ENCODE measurements around the gene LRRC4C.

LRRC4C gene

DNA sequence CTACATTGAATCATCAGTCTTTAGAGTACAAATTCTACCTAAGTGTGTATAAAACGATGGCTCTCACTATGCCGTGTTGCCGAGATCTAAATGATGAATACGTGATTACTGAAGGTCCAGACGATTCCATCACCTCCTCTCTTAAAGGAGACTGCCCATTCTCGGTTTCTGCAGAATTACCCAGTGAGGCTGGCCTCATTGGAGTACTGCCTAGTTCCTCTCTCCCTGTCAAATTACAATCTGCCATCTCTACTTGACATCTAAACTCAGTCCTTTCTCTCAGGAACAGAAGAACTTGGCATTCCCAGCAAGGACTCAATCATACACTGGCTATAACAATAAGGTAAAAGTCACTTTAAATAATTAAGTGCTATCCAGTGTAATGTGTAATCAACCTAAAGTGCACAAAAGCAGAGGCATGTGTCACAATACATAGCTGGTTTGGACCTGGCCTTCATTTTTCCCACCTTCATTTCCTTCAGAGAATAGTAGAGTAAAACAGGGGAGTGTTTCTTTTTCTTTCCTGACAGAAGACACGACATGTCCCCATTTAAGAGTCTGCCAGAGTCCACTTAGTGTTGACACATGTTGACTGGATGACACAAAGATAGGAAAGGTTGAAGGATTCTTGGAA lies 634.1 kb downstream of the LRRC4C start:
- Histone ChIP-seq H3K4me3 (no peak overlapping the region), H3K27ac (no peak overlapping the region)

GRCh38 chr11:40819230-40819629 lies 640.2 kb downstream of the LRRC4C start:
- H3K27ac ChIP-seq: no peak overlapping the region
- no peak overlapping the region for H3K4me3 ChIP-seq

DNA sequence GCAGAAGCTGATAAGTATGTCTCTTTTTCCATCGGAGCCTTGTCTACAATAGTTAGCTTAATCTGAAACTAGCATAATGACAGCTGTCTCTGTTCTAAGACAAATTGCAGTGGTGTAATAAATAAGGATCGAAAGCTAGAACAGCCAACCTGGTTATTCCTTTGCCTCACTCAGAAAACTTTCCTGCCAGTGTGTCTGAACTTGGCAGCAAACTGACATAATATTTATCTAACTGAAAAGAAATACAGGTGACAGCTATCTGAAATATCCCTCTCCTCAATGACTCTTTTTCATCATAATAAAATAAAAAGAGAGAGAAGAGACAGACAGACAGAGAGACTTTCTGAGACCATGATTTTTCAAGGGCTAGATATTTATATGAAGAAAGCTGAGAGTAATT lies 642.5 kb downstream of the LRRC4C start:
- H3K4me3 ChIP-seq: no peak overlapping the region
- H3K27ac ChIP-seq: no peak overlapping the region

DNA sequence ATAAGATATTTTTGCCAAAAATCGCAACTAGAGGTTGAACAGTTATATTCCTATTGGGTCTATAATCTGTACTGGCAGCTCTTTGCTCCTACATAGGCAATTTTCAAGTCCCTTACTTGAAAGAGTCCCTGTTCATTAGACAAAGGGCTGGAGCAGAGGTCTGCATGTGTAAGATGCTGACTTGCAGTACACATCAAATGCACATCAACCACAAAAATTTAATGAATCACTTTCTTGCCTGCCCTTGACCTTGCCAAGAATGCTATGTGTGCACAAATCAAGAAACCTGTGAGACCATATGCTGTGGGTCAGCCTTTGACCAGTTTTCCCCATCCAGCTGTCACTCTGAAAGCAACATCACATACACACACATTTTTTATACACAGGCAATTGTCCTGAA lies 661.5 kb downstream of the LRRC4C start:
- no peak overlapping the region for H3K4me3 ChIP-seq
- H3K27ac ChIP-seq: no peak overlapping the region

GRCh38 chr11:40787224-40787623 lies 672.2 kb downstream of the LRRC4C start:
- Histone ChIP-seq H3K4me3 (no peak overlapping the region), H3K27ac (no peak overlapping the region)

DNA sequence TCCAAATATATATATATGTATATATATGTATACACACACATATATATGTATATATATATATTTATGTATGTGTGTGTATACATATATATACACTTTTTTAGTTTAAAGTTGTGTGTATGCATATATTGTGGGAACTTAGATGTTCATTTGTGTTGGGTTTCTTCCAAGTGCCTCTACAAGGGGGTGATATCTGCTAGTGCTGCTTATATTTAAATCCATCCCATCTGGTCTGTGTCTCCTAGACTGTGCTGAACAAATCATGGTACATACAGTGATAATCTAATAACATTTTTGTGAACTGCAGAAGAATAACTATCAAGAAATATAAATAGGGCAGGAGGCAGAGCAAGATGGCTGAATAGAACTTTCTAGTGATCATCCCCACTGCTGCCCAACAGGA lies 696.4 kb downstream of the LRRC4C start:
- Histone ChIP-seq H3K27ac (no peak overlapping the region), H3K4me3 (no peak overlapping the region)

DNA sequence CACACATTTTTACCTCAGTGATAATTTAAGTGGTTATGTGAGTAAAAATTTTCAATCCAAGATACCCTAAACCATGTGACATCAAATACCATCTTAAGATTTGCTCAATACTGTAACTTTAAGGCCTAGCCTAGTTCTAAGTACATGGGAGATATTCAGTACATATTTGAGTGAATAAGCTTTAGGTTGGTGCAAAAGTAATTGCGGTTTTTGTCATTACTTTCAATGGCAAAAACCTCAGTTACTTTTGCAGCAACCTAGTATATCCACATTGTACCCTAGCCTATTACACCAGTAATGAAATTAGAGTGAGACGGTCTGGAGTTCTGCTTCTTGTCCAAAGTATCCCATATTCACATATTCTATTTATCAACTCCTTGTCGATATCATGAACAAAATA lies 700.1 kb downstream of the LRRC4C start:
- Histone ChIP-seq H3K4me3 (no peak overlapping the region), H3K27ac (no peak overlapping the region)

GRCh38 chr11:40754297-40754696 lies 705.2 kb downstream of the LRRC4C start:
- no peak overlapping the region for H3K27ac ChIP-seq
- H3K4me3 ChIP-seq: no peak overlapping the region

GRCh38 chr11:40746282-40746681 lies 713.2 kb downstream of the LRRC4C start:
- Histone ChIP-seq H3K4me3 (no peak overlapping the region), H3K27ac (no peak overlapping the region)

DNA sequence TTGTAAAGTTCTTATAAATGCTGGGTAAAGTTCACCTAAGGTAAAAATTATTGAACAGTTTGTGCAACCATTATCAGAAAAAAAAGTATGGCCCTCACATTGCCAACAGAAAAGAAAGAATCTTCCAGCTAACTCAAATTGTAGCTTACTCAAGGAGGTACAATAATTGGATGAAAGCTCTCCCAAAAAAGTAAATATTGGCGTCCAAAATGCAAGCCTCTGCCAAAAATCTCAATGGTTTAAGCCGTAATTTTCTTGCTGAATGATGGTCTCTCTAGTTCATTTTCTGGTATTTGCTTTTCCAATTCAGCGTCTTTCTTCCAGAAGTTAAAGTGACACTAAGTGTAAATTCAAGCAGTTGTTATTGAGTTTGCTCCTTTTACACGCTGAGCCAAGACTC lies 727.3 kb downstream of the LRRC4C start:
- Histone ChIP-seq H3K4me3 (no peak overlapping the region), H3K27ac (no peak overlapping the region)

GRCh38 chr11:40722179-40722795 lies 737.2 kb downstream of the LRRC4C start:
- no peak overlapping the region for H3K27ac ChIP-seq
- no peak overlapping the region for H3K4me3 ChIP-seq

- H3K4me3 ChIP-seq: no peak overlapping the region
- no peak overlapping the region for H3K27ac ChIP-seq
Measured at GRCh38 chr11:40716344-40717130, 742.9 kb downstream of the LRRC4C start.

GRCh38 chr11:40713083-40713482 lies 746.4 kb downstream of the LRRC4C start:
- Histone ChIP-seq H3K27ac (no peak overlapping the region), H3K4me3 (no peak overlapping the region)

DNA sequence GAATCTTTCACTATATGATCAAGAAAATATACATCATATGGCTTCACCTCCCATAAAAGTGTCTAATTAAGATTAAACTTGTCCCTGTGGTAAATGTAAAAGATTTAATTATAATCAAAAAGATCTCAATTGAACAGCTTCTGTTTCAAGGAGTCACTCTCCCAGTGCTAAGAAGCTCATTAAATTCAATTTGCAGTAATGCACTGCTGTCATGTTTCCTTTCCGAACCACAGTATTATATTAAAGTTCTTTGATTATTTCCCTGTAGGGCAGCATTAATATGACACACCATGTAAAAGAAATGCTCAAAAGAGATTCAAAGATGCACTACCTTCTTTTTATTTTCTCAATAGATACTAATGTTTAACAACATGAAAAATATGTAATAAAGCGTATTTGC lies 758.4 kb downstream of the LRRC4C start:
- Histone ChIP-seq H3K27ac (no peak overlapping the region), H3K4me3 (no peak overlapping the region)

- Histone ChIP-seq H3K4me3 (no peak overlapping the region), H3K27ac (no peak overlapping the region)
Measured at GRCh38 chr11:40689823-40690222, 769.6 kb downstream of the LRRC4C start.

- Histone ChIP-seq H3K4me3 (no peak overlapping the region), H3K27ac (no peak overlapping the region)
Measured at GRCh38 chr11:40688369-40688768, 771.1 kb downstream of the LRRC4C start.

DNA sequence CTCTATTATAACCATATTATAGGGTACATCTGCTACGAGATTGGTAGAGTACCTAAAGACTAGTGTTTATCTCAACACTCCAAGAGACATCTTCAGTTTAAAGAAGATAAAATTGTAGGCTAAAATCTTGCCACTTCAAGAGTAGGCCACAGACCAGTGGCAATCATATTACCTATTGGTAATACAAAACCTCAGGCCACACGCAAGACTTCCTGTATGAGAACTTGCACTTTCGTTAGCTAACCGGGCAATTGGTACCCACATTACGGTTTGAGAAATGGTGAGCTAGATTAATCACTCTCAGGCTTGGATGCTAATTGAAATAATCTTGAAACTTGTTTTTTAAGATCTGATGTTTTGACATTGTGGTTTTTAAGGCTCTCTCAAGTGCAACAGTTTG lies 772.7 kb downstream of the LRRC4C start:
- Histone ChIP-seq H3K4me3 (no peak overlapping the region), H3K27ac (no peak overlapping the region)

DNA sequence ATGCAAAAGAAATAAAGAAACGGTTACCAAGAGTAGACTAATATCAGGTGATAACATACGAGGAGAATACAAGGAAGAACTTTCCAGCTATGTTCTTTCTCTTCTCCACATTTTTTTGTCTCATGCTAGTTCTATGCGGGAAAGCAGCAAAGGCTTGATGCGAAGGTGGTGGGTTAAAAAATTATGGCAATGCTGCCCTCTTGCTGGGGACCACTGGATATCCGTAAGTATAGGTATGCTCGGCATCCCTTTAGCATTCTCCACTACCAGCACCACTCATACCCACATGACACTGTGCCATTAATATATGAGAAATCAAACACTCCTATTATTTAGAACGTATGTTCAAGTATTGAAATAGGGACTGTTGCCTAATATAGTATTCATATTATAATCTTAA lies 776.4 kb downstream of the LRRC4C start:
- H3K27ac ChIP-seq: no peak overlapping the region

DNA sequence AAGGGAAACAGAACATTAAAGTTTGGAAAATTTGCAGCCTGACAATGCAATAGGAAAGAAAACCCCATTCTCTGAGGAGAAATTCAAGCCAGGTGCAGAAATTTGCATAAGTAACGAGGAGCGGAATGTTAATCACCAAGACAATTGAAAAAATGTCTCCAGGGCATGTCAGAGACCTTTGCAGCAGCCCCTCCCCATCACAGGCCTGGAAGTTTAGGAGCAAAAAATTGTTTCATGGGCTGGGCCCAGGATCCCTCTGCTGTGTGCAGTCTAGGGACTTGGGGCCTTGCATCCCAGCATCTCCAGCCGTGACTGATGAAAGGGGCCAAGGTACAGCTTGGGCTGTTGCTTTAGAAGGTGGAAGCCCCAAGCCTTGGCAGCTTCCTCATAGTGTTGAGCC lies 780.2 kb downstream of the LRRC4C start:
- H3K27ac ChIP-seq: no peak overlapping the region
- H3K4me3 ChIP-seq: no peak overlapping the region

More for the DNA sequence above, 776.4 kb downstream of the LRRC4C start:
- H3K4me3 ChIP-seq: no peak overlapping the region

GRCh38 chr11:40647295-40647694 lies 812.2 kb downstream of the LRRC4C start:
- no peak overlapping the region for H3K27ac ChIP-seq

DNA sequence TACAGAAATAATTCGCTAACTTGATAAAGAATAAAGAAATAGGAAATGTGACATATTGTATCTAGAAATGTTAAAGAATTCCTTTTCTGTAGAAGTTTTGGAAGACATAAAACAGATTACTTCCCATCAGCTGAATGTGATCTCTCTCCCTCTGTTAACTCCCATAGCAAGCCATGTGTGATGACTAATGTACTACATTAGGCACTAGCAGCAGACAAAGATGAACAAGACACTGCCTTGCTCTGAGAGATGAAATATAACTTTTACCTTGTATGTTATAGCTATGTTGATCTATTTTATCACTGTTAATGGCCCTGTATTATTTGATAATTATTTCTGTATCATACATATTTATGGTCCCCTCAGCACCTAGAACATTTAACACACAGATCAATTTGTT lies 817.2 kb downstream of the LRRC4C start:
- Histone ChIP-seq H3K4me3 (no peak overlapping the region), H3K27ac (no peak overlapping the region)

More at GRCh38 chr11:40647295-40647694, 812.2 kb downstream of the LRRC4C start:
- H3K4me3 ChIP-seq: no peak overlapping the region

All from skin epidermis (tissue), 12 donors.